ENCODE data around the gene IGFBP7.

The IGFBP7 gene, protein sequence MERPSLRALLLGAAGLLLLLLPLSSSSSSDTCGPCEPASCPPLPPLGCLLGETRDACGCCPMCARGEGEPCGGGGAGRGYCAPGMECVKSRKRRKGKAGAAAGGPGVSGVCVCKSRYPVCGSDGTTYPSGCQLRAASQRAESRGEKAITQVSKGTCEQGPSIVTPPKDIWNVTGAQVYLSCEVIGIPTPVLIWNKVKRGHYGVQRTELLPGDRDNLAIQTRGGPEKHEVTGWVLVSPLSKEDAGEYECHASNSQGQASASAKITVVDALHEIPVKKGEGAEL

GRCh38 chr4:57109847-57110639, at the start of gene IGFBP7:
IGFBP7 (minus strand) TSS chr4:57110385; CDS start chr4:57110351, 34 bp downstream.
- peak within 1 kb of the TSS; percentile 83 for H3K27ac ChIP-seq

GRCh38 chr4:57159866-57160265, 49.7 kb upstream of the IGFBP7 start:
- H3K27ac ChIP-seq: no peak overlapping the region
- TF ChIP-seq, protein P1, sequence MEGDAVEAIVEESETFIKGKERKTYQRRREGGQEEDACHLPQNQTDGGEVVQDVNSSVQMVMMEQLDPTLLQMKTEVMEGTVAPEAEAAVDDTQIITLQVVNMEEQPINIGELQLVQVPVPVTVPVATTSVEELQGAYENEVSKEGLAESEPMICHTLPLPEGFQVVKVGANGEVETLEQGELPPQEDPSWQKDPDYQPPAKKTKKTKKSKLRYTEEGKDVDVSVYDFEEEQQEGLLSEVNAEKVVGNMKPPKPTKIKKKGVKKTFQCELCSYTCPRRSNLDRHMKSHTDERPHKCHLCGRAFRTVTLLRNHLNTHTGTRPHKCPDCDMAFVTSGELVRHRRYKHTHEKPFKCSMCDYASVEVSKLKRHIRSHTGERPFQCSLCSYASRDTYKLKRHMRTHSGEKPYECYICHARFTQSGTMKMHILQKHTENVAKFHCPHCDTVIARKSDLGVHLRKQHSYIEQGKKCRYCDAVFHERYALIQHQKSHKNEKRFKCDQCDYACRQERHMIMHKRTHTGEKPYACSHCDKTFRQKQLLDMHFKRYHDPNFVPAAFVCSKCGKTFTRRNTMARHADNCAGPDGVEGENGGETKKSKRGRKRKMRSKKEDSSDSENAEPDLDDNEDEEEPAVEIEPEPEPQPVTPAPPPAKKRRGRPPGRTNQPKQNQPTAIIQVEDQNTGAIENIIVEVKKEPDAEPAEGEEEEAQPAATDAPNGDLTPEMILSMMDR (conservative IDR thresholded peaks at IDR 0.05): no peak

More at GRCh38 chr4:57109847-57110639, at the start of gene IGFBP7:
- TF ChIP-seq, protein P1 (conservative IDR thresholded peaks at IDR 0.05): no peak

DNA sequence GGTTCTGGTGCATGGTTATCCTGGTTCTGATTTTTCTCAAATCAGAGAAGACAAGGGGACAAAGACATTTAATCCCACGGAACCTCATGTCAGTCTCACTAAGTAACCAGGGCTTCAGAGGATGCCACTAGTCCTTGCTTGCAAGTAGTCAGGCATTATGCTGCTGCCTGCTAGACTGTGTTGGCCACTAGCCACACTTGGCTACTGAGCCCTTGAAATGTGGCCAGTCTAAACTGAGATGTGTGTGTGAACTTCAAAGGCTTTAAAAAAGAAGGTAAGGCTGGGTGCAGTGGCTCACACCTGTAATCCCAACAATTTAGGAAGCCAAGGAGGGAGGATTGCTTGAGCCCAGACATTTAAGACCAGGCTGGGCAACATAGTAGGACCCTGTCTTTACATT, 48.6 kb upstream of the IGFBP7 start:
- no peak overlapping the region for H3K27ac ChIP-seq
- TF ChIP-seq, protein P1 (conservative IDR thresholded peaks at IDR 0.05): no peak

GRCh38 chr4:57158221-57158620, 48.0 kb upstream of the IGFBP7 start:
- TF ChIP-seq, protein P1 (conservative IDR thresholded peaks at IDR 0.05): peak; percentile 20
- H3K27ac ChIP-seq: no peak overlapping the region

DNA sequence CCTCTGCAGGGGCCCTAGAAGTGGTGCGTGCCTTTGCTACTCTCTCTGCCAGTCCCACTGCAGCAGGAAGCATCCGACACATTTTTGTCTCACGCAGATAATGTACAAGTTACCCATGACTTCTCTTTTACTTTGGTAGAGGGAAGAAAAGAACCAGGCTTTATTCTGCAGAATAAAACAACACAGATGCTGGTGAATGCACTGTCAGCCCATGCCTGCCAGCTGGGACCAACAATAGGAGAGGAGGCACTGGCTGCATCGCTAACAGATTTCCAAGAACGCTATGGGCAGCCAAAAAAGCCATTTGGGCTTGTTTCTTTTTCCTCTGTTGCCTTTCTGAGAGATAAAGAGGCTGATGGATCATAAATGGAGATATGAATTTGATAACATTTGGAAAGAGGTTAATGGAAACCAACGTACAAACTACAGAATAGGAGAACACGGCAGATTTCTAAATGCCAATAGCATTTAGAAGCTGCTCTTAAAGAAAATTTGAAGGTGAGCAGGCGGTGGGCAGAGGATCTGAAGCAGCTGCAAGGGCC, 47.5 kb upstream of the IGFBP7 start:
- H3K27ac ChIP-seq: no peak overlapping the region
- TF ChIP-seq, protein P1 (conservative IDR thresholded peaks at IDR 0.05): no peak

GRCh38 chr4:57156242-57156990, 46.2 kb upstream of the IGFBP7 start:
- TF ChIP-seq, protein P1 (conservative IDR thresholded peaks at IDR 0.05): no peak
- no peak overlapping the region for H3K27ac ChIP-seq

DNA sequence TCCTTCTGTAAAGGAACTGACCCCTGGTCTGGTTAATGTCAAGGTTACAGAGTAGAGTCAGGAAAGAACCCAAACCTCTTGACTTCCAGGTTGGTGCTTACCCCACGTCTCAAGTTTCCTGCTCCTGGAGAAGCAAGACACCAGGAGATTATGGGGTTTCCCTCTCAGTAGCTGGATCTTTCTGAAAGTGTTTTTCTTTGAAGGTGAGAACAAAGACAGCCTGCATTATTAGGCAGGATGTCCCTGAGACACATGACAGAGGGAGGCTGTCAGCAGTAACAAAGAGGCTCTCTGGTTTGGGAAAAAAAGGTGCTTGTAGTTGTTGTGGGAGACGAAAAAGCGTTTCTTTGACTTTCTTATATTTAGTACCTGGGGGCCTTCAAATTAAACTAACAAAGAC, 44.7 kb upstream of the IGFBP7 start:
- no peak overlapping the region for H3K27ac ChIP-seq
- TF ChIP-seq, protein P1 (conservative IDR thresholded peaks at IDR 0.05): no peak
